Activated B cell treated with CpG ODN at 0.5 μM for 24 hours (primary cell): Measurements from ENCODE around the gene FHOD3. TPM values are rescaled to one million over a fixed set of nuclear protein-coding genes. Genes with fewer than 3 reads are reported as not detected.

Experiments
- ATAC-seq: fragments of 200-7000 bp; cut with Tn5 transposase; one replicate; pipeline ENCODE4 v1.10.0; 2021; ENCODE audit warnings: low read depth, mild to moderate bottlenecking, moderate library complexity
- CTCF ChIA-PET: fragments of 350-600 bp; sonication (Branson Sonifier 250); formaldehyde crosslinking; loops from one replicate; lab custom pipeline; 2021; ENCODE audit warnings: antibody characterized with exemption; lab: Charles Lee
- POLR2A ChIA-PET: fragments of 350-600 bp; sonication (Branson Sonifier 250); formaldehyde crosslinking; loops from one replicate; lab custom pipeline; 2021; ENCODE audit warnings: antibody characterized with exemption; lab: Charles Lee
- DNase-seq: peaks from one replicate; pipeline ENCODE4 v3.0.0; 2022
- H3K27ac Mint-ChIP-seq: one replicate; pipeline ENCODE4 v1.8.0; 2020; ENCODE audit warnings: mixed read lengths
- H3K27me3 Mint-ChIP-seq: one replicate; pipeline ENCODE4 v1.8.0; 2021; ENCODE audit warnings: mixed read lengths
- H3K36me3 Mint-ChIP-seq: one replicate; pipeline ENCODE4 v1.8.0; 2021; ENCODE audit warnings: low read depth, mixed read lengths
- H3K4me1 Mint-ChIP-seq: one replicate; pipeline ENCODE4 v1.8.0; 2021; ENCODE audit warnings: mixed read lengths
- H3K4me3 Mint-ChIP-seq: one replicate; pipeline ENCODE4 v1.8.0; 2020; ENCODE audit warnings: mild to moderate bottlenecking, mixed read lengths
- H3K9me3 Mint-ChIP-seq: one replicate; pipeline ENCODE4 v1.8.0; 2020; ENCODE audit warnings: mixed read lengths
- intact Hi-C: fragments of 100-400 bp; cut with micrococcal nuclease; formaldehyde crosslinking; loops from one replicate; pipeline ENCODE4 v1.15.1; 2024
- total RNA-seq: library from RNA; stranded (reverse); gene quantifications from 2 replicates; pipeline ENCODE4 v1.2.3, GENCODE V29; 2022
- TF ChIP-seq, protein P1 (sequence below): fragments of 200-600 bp; IDR thresholded peaks from one replicate; pipeline ENCODE4 v1.8.0; 2022; ENCODE audit warnings: antibody characterized with exemption, mild to moderate bottlenecking

Gene FHOD3
- total RNA-seq, 1 donor from 2014 or later: not detected

- H3K9me3 Mint-ChIP-seq: no peaks in the 10 kb centered on the region
- H3K27ac Mint-ChIP-seq: no peak overlapping the region
- POLR2A ChIA-PET: no interaction called here
These were observed 294.8 kb downstream of the FHOD3 start for GRCh38 chr18:36592282-36592681.

DNA sequence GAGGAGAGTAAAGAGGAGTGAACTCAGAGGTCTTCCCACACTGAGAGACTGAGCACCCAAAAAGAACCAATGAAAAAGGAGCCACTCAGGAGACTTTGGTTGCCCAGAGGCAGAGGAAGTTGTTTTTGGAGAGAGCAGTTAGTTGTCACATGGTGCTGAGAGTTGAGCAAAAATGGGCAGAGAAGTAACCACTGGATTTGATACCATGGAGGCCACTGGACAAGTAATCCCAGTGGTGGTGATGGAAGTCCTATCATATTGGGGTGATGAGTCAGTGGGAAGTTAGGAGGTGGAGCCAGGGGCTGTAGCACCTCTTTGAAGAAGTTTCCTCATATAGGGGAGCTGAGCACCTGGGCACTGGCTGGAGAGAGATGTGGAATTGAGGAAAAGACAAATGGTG lies 295.5 kb downstream of the FHOD3 start:
- Mint-ChIP-seq H3K27ac (no peak overlapping the region), H3K4me3 (no peak overlapping the region), H3K27me3 (peaks cover 2% of the 10 kb centered on the region), H3K4me1 (no peaks in the 10 kb centered on the region), H3K36me3 (no peaks in the 10 kb centered on the region), H3K9me3 (no peaks in the 10 kb centered on the region)
- intact Hi-C loops: no loop called here
- POLR2A ChIA-PET: no interaction called here
- ATAC-seq (no peak), DNase-seq (no peak)
- CTCF ChIA-PET: no interaction called here
- TF ChIP-seq, protein P1, sequence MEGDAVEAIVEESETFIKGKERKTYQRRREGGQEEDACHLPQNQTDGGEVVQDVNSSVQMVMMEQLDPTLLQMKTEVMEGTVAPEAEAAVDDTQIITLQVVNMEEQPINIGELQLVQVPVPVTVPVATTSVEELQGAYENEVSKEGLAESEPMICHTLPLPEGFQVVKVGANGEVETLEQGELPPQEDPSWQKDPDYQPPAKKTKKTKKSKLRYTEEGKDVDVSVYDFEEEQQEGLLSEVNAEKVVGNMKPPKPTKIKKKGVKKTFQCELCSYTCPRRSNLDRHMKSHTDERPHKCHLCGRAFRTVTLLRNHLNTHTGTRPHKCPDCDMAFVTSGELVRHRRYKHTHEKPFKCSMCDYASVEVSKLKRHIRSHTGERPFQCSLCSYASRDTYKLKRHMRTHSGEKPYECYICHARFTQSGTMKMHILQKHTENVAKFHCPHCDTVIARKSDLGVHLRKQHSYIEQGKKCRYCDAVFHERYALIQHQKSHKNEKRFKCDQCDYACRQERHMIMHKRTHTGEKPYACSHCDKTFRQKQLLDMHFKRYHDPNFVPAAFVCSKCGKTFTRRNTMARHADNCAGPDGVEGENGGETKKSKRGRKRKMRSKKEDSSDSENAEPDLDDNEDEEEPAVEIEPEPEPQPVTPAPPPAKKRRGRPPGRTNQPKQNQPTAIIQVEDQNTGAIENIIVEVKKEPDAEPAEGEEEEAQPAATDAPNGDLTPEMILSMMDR: no peak

More at GRCh38 chr18:36592282-36592681, 294.8 kb downstream of the FHOD3 start:
- ATAC-seq (no peak), DNase-seq (no peak)
- Mint-ChIP-seq H3K27me3 (peaks cover 2% of the 10 kb centered on the region), H3K4me1 (no peaks in the 10 kb centered on the region), H3K36me3 (no peaks in the 10 kb centered on the region), H3K4me3 (no peak overlapping the region)
- CTCF ChIA-PET: no interaction called here
- intact Hi-C loops: no loop called here
- TF ChIP-seq, protein P1: no peak

GRCh38 chr18:36593641-36594040 lies 296.1 kb downstream of the FHOD3 start:
- no peaks in the 10 kb centered on the region for H3K9me3 Mint-ChIP-seq
- no peak overlapping the region for H3K4me3 Mint-ChIP-seq
- H3K4me1 Mint-ChIP-seq: no peaks in the 10 kb centered on the region
- no peaks in the 10 kb centered on the region for H3K36me3 Mint-ChIP-seq
- TF ChIP-seq, protein P1: no peak
- peaks cover 2% of the 10 kb centered on the region for H3K27me3 Mint-ChIP-seq
- DNase-seq: no peak
- ChIA-PET CTCF (no interaction called here), POLR2A (no interaction called here)
- intact Hi-C loops: no loop called here
- ATAC-seq: no peak
- no peak overlapping the region for H3K27ac Mint-ChIP-seq

DNA sequence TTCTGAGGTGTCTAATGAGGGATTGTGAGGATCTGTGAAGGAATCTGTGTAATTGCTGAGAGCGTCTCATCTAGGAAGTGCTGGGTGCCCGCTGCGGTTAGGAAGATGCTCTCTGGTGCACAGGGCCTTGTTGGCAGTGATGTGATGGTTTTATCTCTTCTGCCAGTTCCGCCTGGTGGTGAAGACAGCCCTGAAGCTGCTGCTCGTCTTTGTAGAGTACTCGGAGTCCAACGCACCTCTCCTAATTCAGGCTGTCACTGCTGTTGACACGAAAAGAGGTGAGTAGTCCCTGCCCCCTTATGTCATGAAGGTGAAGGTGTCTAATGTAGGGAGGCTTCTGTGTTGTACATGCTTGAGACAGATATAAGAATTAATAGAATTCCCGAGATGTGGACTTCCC lies 297.1 kb downstream of the FHOD3 start:
- ChIA-PET POLR2A (no interaction called here), CTCF (no interaction called here)
- Mint-ChIP-seq H3K27me3 (peaks cover 2% of the 10 kb centered on the region), H3K36me3 (no peaks in the 10 kb centered on the region), H3K9me3 (no peaks in the 10 kb centered on the region), H3K4me3 (no peak overlapping the region), H3K4me1 (no peaks in the 10 kb centered on the region), H3K27ac (no peak overlapping the region)
- ATAC-seq (no peak), DNase-seq (no peak)
- TF ChIP-seq, protein P1: no peak
- intact Hi-C loops: no loop called here

DNA sequence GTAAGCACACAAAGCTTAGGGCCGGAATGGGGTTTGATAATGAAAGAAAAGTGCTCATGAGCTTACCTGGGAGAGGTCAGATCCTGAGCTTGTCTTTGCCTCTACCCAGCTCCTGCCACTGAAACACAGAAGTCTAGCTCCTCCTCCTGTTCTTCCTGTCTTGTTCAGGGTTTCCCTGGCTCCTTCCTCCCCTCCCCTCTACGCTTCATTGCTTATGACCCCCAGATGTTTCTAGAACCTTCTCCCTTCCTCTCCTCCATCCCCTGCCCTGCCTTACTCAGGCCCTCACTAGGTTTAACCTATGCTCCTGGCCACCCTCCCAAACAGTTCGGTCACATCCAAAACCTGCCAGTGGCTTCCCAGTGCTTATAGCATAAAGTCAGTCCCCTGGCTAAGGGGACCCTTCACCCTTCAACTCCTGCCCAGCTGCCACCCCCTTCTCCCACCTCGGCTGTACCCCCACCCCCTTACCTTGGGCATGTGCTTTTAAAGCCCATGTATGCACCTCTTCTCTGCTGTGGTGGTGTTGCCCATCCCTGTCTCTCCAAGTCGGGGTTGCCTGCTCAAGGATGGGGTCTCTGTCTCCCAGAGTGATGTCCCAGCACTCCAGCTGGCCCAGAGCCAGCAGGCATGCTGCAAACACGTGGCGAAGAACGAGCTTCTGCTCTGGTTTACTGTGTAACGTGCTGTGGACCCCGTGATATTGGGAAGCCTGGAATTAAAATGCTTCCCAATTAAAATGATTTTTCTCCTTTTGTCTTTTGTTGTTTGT lies 297.7 kb downstream of the FHOD3 start:
- intact Hi-C loops: no loop called here
- TF ChIP-seq, protein P1: no peak
- Mint-ChIP-seq H3K4me1 (no peaks in the 10 kb centered on the region), H3K9me3 (no peaks in the 10 kb centered on the region), H3K27ac (no peak overlapping the region), H3K36me3 (no peaks in the 10 kb centered on the region), H3K27me3 (peaks cover 2% of the 10 kb centered on the region), H3K4me3 (no peak overlapping the region)
- ChIA-PET POLR2A (no interaction called here), CTCF (no interaction called here)
- no peak for ATAC-seq
- DNase-seq: no peak
